K562 (cell line): ENCODE results near the gene SCAPER. TPM values are rescaled to one million over a fixed set of nuclear protein-coding genes. Genes with fewer than 3 reads are reported as not detected.

ENCODE experiments used
- ATAC-seq: fragments of 200-7000 bp; cut with Tn5 transposase; 3 replicates; pipeline ENCODE4 v1.9.1; 2020; ENCODE audit warnings: moderate library complexity
- BruUV-seq: library from RNA; stranded (reverse); fragments of 400-500 nt; replicated peaks from 2 replicates; lab custom pipeline; 2021; lab: Mats Ljungman, UMichigan
- CTCF ChIA-PET: fragments of 300-600 bp; formaldehyde crosslinking; extraction: SDS; loops from one replicate; lab custom pipeline; 2021; ENCODE audit warnings: low intra/inter-chr PET ratio; lab: Yijun Ruan, JAX
- POLR2A ChIA-PET: fragments of 300-600, 350-650 bp; sonication (Branson Sonifier 250); formaldehyde crosslinking; extraction: SDS; loops from one replicate; lab custom pipeline; 2021; ENCODE audit warnings: antibody characterized with exemption, inconsistent platforms; lab: Yijun Ruan, JAX
- DNase-seq, 4 experiments: peaks; one replicate each; pipeline versions ENCODE4 v3.0.0 to v3.0.0-alpha.2; 2011 to 2018; ENCODE audit warnings: low spot score in 3 of 4, mixed read lengths in 3 of 4; ENCODE audit errors: extremely low read depth in 1 of 4
- FAIRE-seq: peaks from 2 replicates; lab custom pipeline; 2011; peaks lifted over from hg19 to GRCh38; lab: Jason Lieb, UNC
- H2AFZ ChIP-seq: 2 replicates; pipeline ENCODE4 v1.6.0; 2011; ENCODE audit warnings: low read depth, low read length, control low read depth, inconsistent platforms
- H3K27ac ChIP-seq: fragments of 200-600 bp; 3 replicates; pipeline ENCODE4 v1.8.0; 2011; ENCODE audit warnings: low read depth, mild to moderate bottlenecking, control low read depth, inconsistent platforms, low read length, moderate library complexity, mixed read lengths; ENCODE audit errors: extremely low read depth
- H3K27me3 ChIP-seq, 2 experiments: fragments of 300-600 bp in 1 of 2; 2 replicates in 1 of 2; 3 replicates in 1 of 2; pipeline versions ENCODE4 v1.6.0 to v1.8.0; 2011; ENCODE audit warnings: inconsistent platforms in 2 of 2, low read length in 2 of 2, mild to moderate bottlenecking in 1 of 2, mixed read lengths in 1 of 2, moderate library complexity in 1 of 2; ENCODE audit not compliant: control insufficient read depth in 2 of 2, insufficient read depth in 2 of 2
- H3K36me3 ChIP-seq: fragments of 300-600 bp; 3 replicates; pipeline ENCODE4 v1.8.0; 2011; ENCODE audit warnings: mild to moderate bottlenecking, low read length, inconsistent platforms; ENCODE audit not compliant: control insufficient read depth, insufficient read depth
- H3K4me1 ChIP-seq, 2 experiments: fragments of 200-600 bp in 1 of 2; replicated peaks in 1 of 2; 2 replicates in 1 of 2; 3 replicates in 1 of 2; pipeline versions ENCODE4 v1.5.1 to v1.8.0; 2011; ENCODE audit warnings: inconsistent platforms in 2 of 2, low read length in 2 of 2, mild to moderate bottlenecking in 1 of 2, mixed read lengths in 1 of 2, moderate library complexity in 1 of 2; ENCODE audit not compliant: control insufficient read depth in 2 of 2, insufficient read depth in 2 of 2
- H3K4me2 ChIP-seq: 2 replicates; pipeline ENCODE4 v1.6.1; 2011; ENCODE audit warnings: low read length, control low read depth, inconsistent platforms, mixed read lengths; ENCODE audit not compliant: insufficient read depth
- H3K4me3 ChIP-seq: fragments of 200-600 bp; sonication (generic), shearing (Covaris generic); 2 replicates; pipeline ENCODE4 v1.5.1; 2016; ENCODE audit warnings: control low read depth, inconsistent platforms
- H3K79me2 ChIP-seq: fragments of 200-600 bp; 3 replicates; pipeline ENCODE4 v1.8.0; 2011; ENCODE audit warnings: low read length, inconsistent platforms; ENCODE audit not compliant: control insufficient read depth, insufficient read depth
- H3K9ac ChIP-seq, 2 experiments: 2 replicates each; pipeline versions ENCODE4 v1.6.0 to v1.6.1; 2011; ENCODE audit warnings: low read depth in 2 of 2, low read length in 2 of 2, control low read depth in 1 of 2, inconsistent platforms in 1 of 2, mild to moderate bottlenecking in 1 of 2, mixed read lengths in 1 of 2; ENCODE audit not compliant: insufficient read depth in 1 of 2
- H3K9me1 ChIP-seq: one replicate; pipeline ENCODE4 v1.6.0; 2011; ENCODE audit warnings: inconsistent platforms, mild to moderate bottlenecking, low read length, moderate library complexity; ENCODE audit not compliant: control insufficient read depth, insufficient read depth
- H3K9me3 ChIP-seq: replicated peaks from 2 replicates; pipeline ENCODE4 v1.5.1; 2011; ENCODE audit warnings: low read depth, low read length, inconsistent platforms; ENCODE audit not compliant: control insufficient read depth, insufficient read depth
- H4K20me1 ChIP-seq: replicated peaks from 2 replicates; pipeline ENCODE4 v1.6.1; 2011; ENCODE audit warnings: low read length, inconsistent platforms, mixed read lengths; ENCODE audit not compliant: control insufficient read depth, insufficient read depth
- ARID1B ChIP-seq: fragments of 450-650 bp; IDR thresholded peaks from 2 replicates; pipeline ENCODE4 v1.6.1; 2016; ENCODE audit warnings: antibody characterized with exemption, mild to moderate bottlenecking, inconsistent platforms
- ERF ChIP-seq: fragments of 450-650 bp; formaldehyde crosslinking; IDR thresholded peaks from 2 replicates; pipeline ENCODE4 v1.4.0; 2020; ENCODE audit warnings: mild to moderate bottlenecking, mixed read lengths
- MTA1 ChIP-seq: fragments of 450-650 bp; IDR thresholded peaks from 2 replicates; pipeline ENCODE4 v1.6.1; 2017; ENCODE audit warnings: borderline replicate concordance
- RBFOX2 ChIP-seq: fragments of 200-400 bp; formaldehyde crosslinking; IDR thresholded peaks from 2 replicates; pipeline ENCODE4 v1.6.1; 2017; ENCODE audit warnings: low read depth, mild to moderate bottlenecking, low read length, moderate library complexity
- RBM17 ChIP-seq: fragments of 200-400 bp; formaldehyde crosslinking; IDR thresholded peaks from 2 replicates; pipeline ENCODE4 v1.6.1; 2017; ENCODE audit warnings: low read depth, mild to moderate bottlenecking, low read length, borderline replicate concordance
- SIN3B ChIP-seq: fragments of 450-650 bp; IDR thresholded peaks from 2 replicates; pipeline ENCODE4 v1.6.1; 2017; ENCODE audit warnings: low read depth, mild to moderate bottlenecking, moderate library complexity
- ZFP30 ChIP-seq: fragments of 250-450 bp; sonication (Bioruptor Pico); IDR thresholded peaks from 2 replicates; pipeline ENCODE4 v1.8.0; 2022; ENCODE audit warnings: moderate library complexity, mild to moderate bottlenecking, inconsistent platforms, borderline replicate concordance
- ZNF316 ChIP-seq: fragments of 450-650 bp; IDR thresholded peaks from 2 replicates; pipeline ENCODE4 v1.6.1; 2016
- ZNF75A ChIP-seq: fragments of 450-650 bp; formaldehyde crosslinking; IDR thresholded peaks from 2 replicates; pipeline ENCODE4 v1.4.0; 2020; ENCODE audit warnings: mild to moderate bottlenecking
- ZSCAN32 ChIP-seq: fragments of 450-650 bp; formaldehyde crosslinking; IDR thresholded peaks from 2 replicates; pipeline ENCODE4 v1.4.0; 2020; ENCODE audit warnings: mild to moderate bottlenecking, moderate library complexity
- WGBS: fragments of 100-300 bp; shearing (Covaris generic); methylation state at CpG from one replicate; pipeline ENCODE4 v1.1.6; 2016; ENCODE audit warnings: low coverage, mixed read lengths; ENCODE audit not compliant: insufficient coverage; ENCODE audit errors: missing lambda C conversion rate; 5-methylcytosine and 5-hydroxymethylcytosine counted together
- in situ Hi-C: fragments of 300-500 bp; cut with MboI; formaldehyde crosslinking; loops from 4 replicates; pipeline ENCODE4 v1.15.0; 2018; ENCODE audit warnings: inconsistent platforms, mixed read lengths
- intact Hi-C: fragments of 100-400 bp; cut with micrococcal nuclease; formaldehyde crosslinking; loops from 2 replicates; pipeline ENCODE4 v1.14.2; 2022
- polyA plus RNA-seq, 8 experiments: library from polyadenylated mRNA; depleted of rRNA in 4 of 8; stranded (reverse) in 5 of 8; unstranded in 3 of 8; fragments of >200 nt; fragmentation: Nextera tagmentation in 2 of 8; fragmentation: Illumina TruSeq in 1 of 8; extraction: Ambion mirVana in 2 of 8; extraction: Trizol in 1 of 8; gene quantifications; 2 replicates each; pipeline versions ENCODE4 v1.2.1 to v1.2.3, GENCODE V29; 2011 to 2014; ENCODE audit warnings: inconsistent platforms in 1 of 8, missing spikeins in 1 of 8
- total RNA-seq, 7 experiments: library from RNA; depleted of rRNA in 6 of 7; stranded (reverse); fragments of >200 nt in 6 of 7; fragmentation: Illumina TruSeq in 2 of 7; extraction: Trizol in 2 of 7; gene quantifications; 2 replicates each; pipeline versions ENCODE4 v1.2.1 to v1.2.3, GENCODE V29; 2011 to 2021; ENCODE audit warnings: low replicate concordance in 1 of 7
- TF ChIP-seq, protein P1 (sequence below): fragments of 250-450 bp; sonication (Bioruptor Pico); IDR thresholded peaks from 2 replicates; pipeline ENCODE4 v1.8.0; 2021; ENCODE audit warnings: moderate library complexity, mild to moderate bottlenecking, inconsistent platforms
- TF ChIP-seq, protein P2 (sequence below), 2 experiments: IDR thresholded peaks in 1 of 2; conservative IDR thresholded peaks in 1 of 2; 2 replicates each; pipeline ENCODE4 v1.6.1; 2016; ENCODE audit warnings: low read depth in 2 of 2, mild to moderate bottlenecking in 1 of 2, missing compliant biosample characterization in 1 of 2, missing genetic modification characterization in 1 of 2, moderate library complexity in 1 of 2
- TF ChIP-seq, protein P3 (sequence below): sonication (generic); formaldehyde crosslinking; IDR thresholded peaks from 2 replicates; pipeline ENCODE4 v1.8.0; 2022; ENCODE audit warnings: mild to moderate bottlenecking, missing genetic modification reagents

Gene SCAPER
- total and polyA plus RNA-seq, 9 of the 15 experiments (the other 6 are each of a cell fraction or from before 2014, with no cell fraction given) = 1.3 to 5.7 (median 3.2) TPM

DNA sequence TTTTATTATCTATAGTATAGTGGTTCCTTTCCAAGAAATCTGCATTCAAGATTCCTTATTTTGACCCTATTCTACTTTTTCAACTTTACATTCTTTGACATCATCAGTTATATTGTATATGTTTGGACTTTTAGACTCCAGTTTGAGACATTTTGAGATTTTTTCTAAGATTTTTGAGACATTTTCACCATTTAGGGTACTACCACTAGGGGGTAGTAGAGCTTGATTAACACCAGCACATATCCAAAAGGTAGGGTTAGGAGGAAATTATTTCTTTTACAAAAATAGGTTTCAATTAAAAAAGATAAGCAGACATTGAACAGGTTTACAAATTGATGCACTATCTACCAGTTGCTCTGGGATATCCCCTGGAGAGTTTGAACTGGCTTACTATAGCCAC lies 262.5 kb downstream of the SCAPER start (continued):
- TF ChIP-seq, protein P1, sequence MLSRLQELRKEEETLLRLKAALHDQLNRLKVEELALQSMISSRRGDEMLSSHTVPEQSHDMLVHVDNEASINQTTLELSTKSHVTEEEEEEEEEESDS = no peak
- TF ChIP-seq ZNF316 (no peak), ZNF75A (CRISPR knock-in tag) (no peak), ZFP30 (CRISPR knock-in tag) (no peak)
- TF ChIP-seq, protein P2, sequence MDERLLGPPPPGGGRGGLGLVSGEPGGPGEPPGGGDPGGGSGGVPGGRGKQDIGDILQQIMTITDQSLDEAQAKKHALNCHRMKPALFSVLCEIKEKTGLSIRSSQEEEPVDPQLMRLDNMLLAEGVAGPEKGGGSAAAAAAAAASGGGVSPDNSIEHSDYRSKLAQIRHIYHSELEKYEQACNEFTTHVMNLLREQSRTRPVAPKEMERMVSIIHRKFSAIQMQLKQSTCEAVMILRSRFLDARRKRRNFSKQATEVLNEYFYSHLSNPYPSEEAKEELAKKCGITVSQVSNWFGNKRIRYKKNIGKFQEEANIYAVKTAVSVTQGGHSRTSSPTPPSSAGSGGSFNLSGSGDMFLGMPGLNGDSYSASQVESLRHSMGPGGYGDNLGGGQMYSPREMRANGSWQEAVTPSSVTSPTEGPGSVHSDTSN (CRISPR knock-in tag; IDR thresholded peaks at IDR 0.05; ENCODE audit: low read depth) = no peak
- TF ChIP-seq, protein P2 (tag; conservative IDR thresholded peaks at IDR 0.05; ENCODE audit: low read depth) = no peak

DNA sequence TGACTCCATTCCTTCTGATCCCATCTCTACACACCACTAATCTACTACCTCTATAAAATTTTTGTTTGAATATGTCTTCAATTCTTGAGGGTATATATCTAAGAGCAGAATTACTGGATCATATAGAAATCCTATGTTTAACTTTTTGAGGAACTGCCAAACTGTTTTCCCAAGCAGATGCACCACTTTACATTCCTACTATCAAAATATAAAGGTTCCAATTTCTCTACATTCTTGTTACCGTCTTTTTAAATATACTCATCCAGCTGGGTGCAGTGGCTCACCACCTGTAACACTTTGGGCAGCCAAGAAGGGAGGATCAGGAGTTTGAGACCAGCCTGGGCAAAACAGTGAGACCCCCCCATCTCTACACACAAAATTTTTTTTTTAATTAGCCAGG lies 268.0 kb downstream of the SCAPER start:
- Histone ChIP-seq H2AFZ (no peak overlapping the region), H3K9me3 (no peaks in the 10 kb centered on the region), H3K4me1 (no peaks in the 10 kb centered on the region), H3K79me2 (no peaks in the 10 kb centered on the region), H4K20me1 (no peaks in the 10 kb centered on the region), H3K27ac (no peak overlapping the region), H3K36me3 (no peaks in the 10 kb centered on the region), H3K9me1 (no peaks in the 10 kb centered on the region), H3K9ac (no peak overlapping the region), H3K4me3 (no peak overlapping the region), H3K4me2 (no peak overlapping the region), H3K27me3 (no peaks in the 10 kb centered on the region)
- intact Hi-C loops = no loop called here
- in situ Hi-C loops = no loop called here
- TF ChIP-seq MTA1 (no peak), RBM17 (no peak), SIN3B (no peak), ZSCAN32 (CRISPR knock-in tag) (no peak), ERF (no peak), ARID1B (no peak), RBFOX2 (no peak)
- TF ChIP-seq, protein P3, sequence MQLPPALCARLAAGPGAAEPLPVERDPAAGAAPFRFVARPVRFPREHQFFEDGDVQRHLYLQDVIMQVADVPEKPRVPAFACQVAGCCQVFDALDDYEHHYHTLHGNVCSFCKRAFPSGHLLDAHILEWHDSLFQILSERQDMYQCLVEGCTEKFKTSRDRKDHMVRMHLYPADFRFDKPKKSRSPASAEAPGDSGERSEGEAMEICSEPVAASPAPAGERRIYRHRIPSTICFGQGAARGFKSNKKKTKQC (CRISPR knock-in tag) = no peak
- FAIRE-seq (no peak), ATAC-seq (no peak), DNase-seq (no peak)
- ChIA-PET CTCF (no interaction called here), POLR2A (no interaction called here)
- BruUV-seq = no TSS peak
- no CpG with 5 or more reads among the region's 1 CpG for WGBS
